ENCODE results near the gene IL17RA. TPM values are rescaled to one million over a fixed set of nuclear protein-coding genes. Genes with fewer than 3 reads are reported as not detected.

Gene IL17RA
- polyA plus RNA-seq, 1 donor from 2014 or later: 0.52 TPM

DNA sequence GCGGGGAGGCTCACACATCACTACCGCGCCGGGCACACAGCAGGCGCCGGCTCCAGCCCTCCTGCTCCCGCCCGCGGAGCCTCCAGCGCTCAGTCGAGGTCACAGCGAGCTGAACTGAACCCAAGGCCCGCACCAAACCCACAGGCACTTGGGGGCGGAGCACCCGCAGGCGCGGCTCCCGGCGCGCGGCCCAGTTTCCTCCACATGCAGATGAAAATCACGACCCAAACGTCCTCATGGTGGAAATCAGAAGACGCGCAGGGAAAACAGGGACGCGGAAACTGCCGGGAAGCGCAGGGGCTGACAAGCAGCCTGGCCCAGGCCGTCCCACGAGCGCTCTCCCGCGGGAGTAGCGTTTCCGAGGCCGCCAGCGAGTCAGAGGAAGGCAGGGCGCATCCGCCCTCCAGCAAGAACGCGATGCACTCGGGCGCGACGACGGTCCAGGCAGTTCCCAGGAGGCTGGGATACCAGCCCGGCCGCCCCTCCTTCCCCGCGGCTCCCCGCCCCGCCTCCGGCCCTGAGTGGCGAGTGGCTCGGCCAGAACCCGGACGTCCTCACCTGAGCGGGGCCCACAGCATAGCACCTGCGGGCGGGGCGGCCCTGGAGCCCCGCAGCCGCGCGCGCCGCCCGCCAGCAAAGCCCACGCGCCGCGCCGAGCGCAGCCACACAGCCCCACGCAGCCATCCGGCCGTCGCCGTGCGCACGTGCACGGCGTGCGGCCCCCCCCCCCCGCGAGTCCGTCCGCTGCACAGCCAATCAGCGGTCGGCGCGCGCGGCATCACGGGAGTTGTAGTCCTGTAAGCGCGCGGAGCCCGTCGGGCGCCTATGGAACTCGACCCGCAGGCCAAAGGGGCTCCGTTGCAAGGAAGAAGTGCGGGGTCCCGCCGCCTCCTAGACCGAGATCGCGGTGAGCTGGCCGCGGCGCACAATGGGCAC, 74.0 kb downstream of the IL17RA start, which contains the start of gene HDHD5:
HDHD5 (minus strand) TSS at position 710 of the 936 bp plus-strand sequence; CDS start at position 684, 26 bp downstream.
- Histone ChIP-seq H3K27ac (ENCODE audit: low read length) (peak within 1 kb of the TSS; percentile 76), H4K20me1 (ENCODE audit: insufficient read depth) (no peaks in the 10 kb centered on the region), H3K4me3 (ENCODE audit: low read length) (peak within 1 kb of the TSS; percentile 95), H2AFZ (ENCODE audit: low read depth, low read length) (peak within 1 kb of the TSS; percentile 99), H3K36me3 (ENCODE audit: insufficient read depth, low read length) (no peaks in the 10 kb centered on the region), H3K9me2 (ENCODE audit: insufficient read depth, low read length) (no peaks in the 10 kb centered on the region), H3K4me2 (ENCODE audit: low read length) (peak within 1 kb of the TSS; percentile 84), H3K27me3 (ENCODE audit: insufficient read depth, low read depth, low read length) (no peaks in the 10 kb centered on the region), H3K9me3 (ENCODE audit: low read length) (no peaks in the 10 kb centered on the region), H3F3A (ENCODE audit: insufficient read depth, low read length, poor library complexity, severe bottlenecking) (no peaks in the 10 kb centered on the region), H3K9ac (ENCODE audit: low read length) (peak within 1 kb of the TSS; percentile 78), H3K79me2 (replicated peaks; ENCODE audit: insufficient read depth, low read length) (peaks cover 13% of the 10 kb centered on the region)
- TF ChIP-seq POLR2AphosphoS5 (IDR thresholded peaks at IDR 0.05): peak; percentile 58
- TF ChIP-seq, protein P1, sequence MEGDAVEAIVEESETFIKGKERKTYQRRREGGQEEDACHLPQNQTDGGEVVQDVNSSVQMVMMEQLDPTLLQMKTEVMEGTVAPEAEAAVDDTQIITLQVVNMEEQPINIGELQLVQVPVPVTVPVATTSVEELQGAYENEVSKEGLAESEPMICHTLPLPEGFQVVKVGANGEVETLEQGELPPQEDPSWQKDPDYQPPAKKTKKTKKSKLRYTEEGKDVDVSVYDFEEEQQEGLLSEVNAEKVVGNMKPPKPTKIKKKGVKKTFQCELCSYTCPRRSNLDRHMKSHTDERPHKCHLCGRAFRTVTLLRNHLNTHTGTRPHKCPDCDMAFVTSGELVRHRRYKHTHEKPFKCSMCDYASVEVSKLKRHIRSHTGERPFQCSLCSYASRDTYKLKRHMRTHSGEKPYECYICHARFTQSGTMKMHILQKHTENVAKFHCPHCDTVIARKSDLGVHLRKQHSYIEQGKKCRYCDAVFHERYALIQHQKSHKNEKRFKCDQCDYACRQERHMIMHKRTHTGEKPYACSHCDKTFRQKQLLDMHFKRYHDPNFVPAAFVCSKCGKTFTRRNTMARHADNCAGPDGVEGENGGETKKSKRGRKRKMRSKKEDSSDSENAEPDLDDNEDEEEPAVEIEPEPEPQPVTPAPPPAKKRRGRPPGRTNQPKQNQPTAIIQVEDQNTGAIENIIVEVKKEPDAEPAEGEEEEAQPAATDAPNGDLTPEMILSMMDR (IDR thresholded peaks at IDR 0.05; ENCODE audit: poor library complexity, severe bottlenecking): no peak
- peak; percentile 53 for TF ChIP-seq SMC3 (conservative IDR thresholded peaks at IDR 0.05; ENCODE audit: poor library complexity)
- peak; percentile 54 for TF ChIP-seq RAD21 (conservative IDR thresholded peaks at IDR 0.05)
- no peak for TF ChIP-seq EZH2 (IDR thresholded peaks at IDR 0.05; ENCODE audit: borderline replicate concordance, insufficient read depth, low read length, poor library complexity, severe bottlenecking)
- TF ChIP-seq TAF1 (IDR thresholded peaks at IDR 0.05; ENCODE audit: low read depth): peak; percentile 64
- TF ChIP-seq, protein P2, sequence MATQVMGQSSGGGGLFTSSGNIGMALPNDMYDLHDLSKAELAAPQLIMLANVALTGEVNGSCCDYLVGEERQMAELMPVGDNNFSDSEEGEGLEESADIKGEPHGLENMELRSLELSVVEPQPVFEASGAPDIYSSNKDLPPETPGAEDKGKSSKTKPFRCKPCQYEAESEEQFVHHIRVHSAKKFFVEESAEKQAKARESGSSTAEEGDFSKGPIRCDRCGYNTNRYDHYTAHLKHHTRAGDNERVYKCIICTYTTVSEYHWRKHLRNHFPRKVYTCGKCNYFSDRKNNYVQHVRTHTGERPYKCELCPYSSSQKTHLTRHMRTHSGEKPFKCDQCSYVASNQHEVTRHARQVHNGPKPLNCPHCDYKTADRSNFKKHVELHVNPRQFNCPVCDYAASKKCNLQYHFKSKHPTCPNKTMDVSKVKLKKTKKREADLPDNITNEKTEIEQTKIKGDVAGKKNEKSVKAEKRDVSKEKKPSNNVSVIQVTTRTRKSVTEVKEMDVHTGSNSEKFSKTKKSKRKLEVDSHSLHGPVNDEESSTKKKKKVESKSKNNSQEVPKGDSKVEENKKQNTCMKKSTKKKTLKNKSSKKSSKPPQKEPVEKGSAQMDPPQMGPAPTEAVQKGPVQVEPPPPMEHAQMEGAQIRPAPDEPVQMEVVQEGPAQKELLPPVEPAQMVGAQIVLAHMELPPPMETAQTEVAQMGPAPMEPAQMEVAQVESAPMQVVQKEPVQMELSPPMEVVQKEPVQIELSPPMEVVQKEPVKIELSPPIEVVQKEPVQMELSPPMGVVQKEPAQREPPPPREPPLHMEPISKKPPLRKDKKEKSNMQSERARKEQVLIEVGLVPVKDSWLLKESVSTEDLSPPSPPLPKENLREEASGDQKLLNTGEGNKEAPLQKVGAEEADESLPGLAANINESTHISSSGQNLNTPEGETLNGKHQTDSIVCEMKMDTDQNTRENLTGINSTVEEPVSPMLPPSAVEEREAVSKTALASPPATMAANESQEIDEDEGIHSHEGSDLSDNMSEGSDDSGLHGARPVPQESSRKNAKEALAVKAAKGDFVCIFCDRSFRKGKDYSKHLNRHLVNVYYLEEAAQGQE (IDR thresholded peaks at IDR 0.05; ENCODE audit: borderline replicate concordance): peak; percentile 24
- peak; percentile 30 for TF ChIP-seq EP300 (conservative IDR thresholded peaks at IDR 0.05; ENCODE audit: poor library complexity, severe bottlenecking)
- peak; percentile 96 for TF ChIP-seq MXI1 (conservative IDR thresholded peaks at IDR 0.05; ENCODE audit: poor library complexity, severe bottlenecking)

DNA sequence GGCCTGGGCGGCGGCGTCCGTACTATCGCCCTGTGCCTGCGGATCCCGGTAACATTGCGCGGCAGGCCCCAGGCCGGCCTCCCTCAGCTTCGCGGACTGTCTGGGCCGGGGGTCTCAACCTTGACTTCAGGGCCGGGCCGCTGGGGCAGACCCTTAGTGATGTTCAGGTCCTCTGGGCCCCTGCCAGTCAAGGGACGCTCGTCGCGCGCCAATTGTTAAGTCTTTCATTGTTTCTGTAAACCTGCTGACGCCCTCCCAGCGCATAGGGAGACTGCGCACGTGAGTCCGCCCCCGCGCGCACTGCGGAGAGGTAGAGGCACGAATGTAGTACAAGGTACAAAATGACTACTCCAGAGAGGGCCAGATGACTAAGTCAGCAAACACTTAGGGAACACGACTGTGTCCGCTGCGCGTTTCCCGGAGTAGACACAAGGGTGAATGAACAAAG, 74.7 kb downstream of the IL17RA start:
- H3K79me2 ChIP-seq (replicated peaks; ENCODE audit: insufficient read depth, low read length): peaks cover 13% of the 10 kb centered on the region
- H3K27me3 ChIP-seq (ENCODE audit: insufficient read depth, low read depth, low read length): no peaks in the 10 kb centered on the region
- no peaks in the 10 kb centered on the region for H3K36me3 ChIP-seq (ENCODE audit: insufficient read depth, low read length)
- H3K4me2 ChIP-seq (ENCODE audit: low read length): peak overlapping the region; percentile 73
- peak overlapping the region; percentile 99 for H2AFZ ChIP-seq (ENCODE audit: low read depth, low read length)
- no peaks in the 10 kb centered on the region for H4K20me1 ChIP-seq (ENCODE audit: insufficient read depth)
- TF ChIP-seq EZH2 (IDR thresholded peaks at IDR 0.05; ENCODE audit: borderline replicate concordance, insufficient read depth, low read length, poor library complexity, severe bottlenecking) (no peak), RAD21 (conservative IDR thresholded peaks at IDR 0.05) (no peak), MXI1 (conservative IDR thresholded peaks at IDR 0.05; ENCODE audit: poor library complexity, severe bottlenecking) (no peak), TAF1 (IDR thresholded peaks at IDR 0.05; ENCODE audit: low read depth) (no peak), SMC3 (conservative IDR thresholded peaks at IDR 0.05; ENCODE audit: poor library complexity) (no peak), POLR2AphosphoS5 (IDR thresholded peaks at IDR 0.05) (no peak), EP300 (conservative IDR thresholded peaks at IDR 0.05; ENCODE audit: poor library complexity, severe bottlenecking) (no peak)
- TF ChIP-seq, protein P2 (IDR thresholded peaks at IDR 0.05; ENCODE audit: borderline replicate concordance): no peak
- TF ChIP-seq, protein P1 (IDR thresholded peaks at IDR 0.05; ENCODE audit: poor library complexity, severe bottlenecking): no peak
- peak overlapping the region; percentile 70 for H3K27ac ChIP-seq (ENCODE audit: low read length)
- H3K9me3 ChIP-seq (ENCODE audit: low read length): no peaks in the 10 kb centered on the region
- H3K9ac ChIP-seq (ENCODE audit: low read length): peak overlapping the region; percentile 78
- H3K9me2 ChIP-seq (ENCODE audit: insufficient read depth, low read length): no peaks in the 10 kb centered on the region
- H3F3A ChIP-seq (ENCODE audit: insufficient read depth, low read length, poor library complexity, severe bottlenecking): no peaks in the 10 kb centered on the region
- H3K4me3 ChIP-seq (ENCODE audit: low read length): peak overlapping the region; percentile 95
